ENCODE measurements around the gene C10orf143.

The C10orf143 gene

GRCh38 chr10:130079614-130080460 lies 30.8 kb downstream of the C10orf143 start:
- H3K4me3 ChIP-seq (ENCODE audit: low read depth, low read length), result no peak overlapping the region
- no peak for TF ChIP-seq CTCF (IDR thresholded peaks at IDR 0.05; ENCODE audit: borderline replicate concordance, insufficient read depth, low read depth, low read length)

GRCh38 chr10:130078120-130078519 lies 32.5 kb downstream of the C10orf143 start:
- no peak overlapping the region for H3K4me3 ChIP-seq (ENCODE audit: low read depth, low read length)
- TF ChIP-seq CTCF (IDR thresholded peaks at IDR 0.05; ENCODE audit: borderline replicate concordance, insufficient read depth, low read depth, low read length), result no peak

GRCh38 chr10:130076681-130077080 lies 33.9 kb downstream of the C10orf143 start:
- TF ChIP-seq CTCF (IDR thresholded peaks at IDR 0.05; ENCODE audit: borderline replicate concordance, insufficient read depth, low read depth, low read length), result no peak
- H3K4me3 ChIP-seq (ENCODE audit: low read depth, low read length), result no peak overlapping the region

GRCh38 chr10:130074639-130075038 lies 36.0 kb downstream of the C10orf143 start:
- no peak overlapping the region for H3K4me3 ChIP-seq (ENCODE audit: low read depth, low read length)
- TF ChIP-seq CTCF (IDR thresholded peaks at IDR 0.05; ENCODE audit: borderline replicate concordance, insufficient read depth, low read depth, low read length), result no peak

- TF ChIP-seq CTCF (IDR thresholded peaks at IDR 0.05; ENCODE audit: borderline replicate concordance, insufficient read depth, low read depth, low read length), result no peak
These were observed 36.7 kb downstream of the C10orf143 start for GRCh38 chr10:130073912-130074311.

GRCh38 chr10:130072247-130072646 lies 38.4 kb downstream of the C10orf143 start:
- no peak for TF ChIP-seq CTCF (IDR thresholded peaks at IDR 0.05; ENCODE audit: borderline replicate concordance, insufficient read depth, low read depth, low read length)

More at GRCh38 chr10:130073912-130074311, 36.7 kb downstream of the C10orf143 start:
- H3K4me3 ChIP-seq (ENCODE audit: low read depth, low read length), result no peak overlapping the region

GRCh38 chr10:130067893-130068292 lies 42.7 kb downstream of the C10orf143 start:
- TF ChIP-seq CTCF (IDR thresholded peaks at IDR 0.05; ENCODE audit: borderline replicate concordance, insufficient read depth, low read depth, low read length), result no peak

More at GRCh38 chr10:130072247-130072646, 38.4 kb downstream of the C10orf143 start:
- H3K4me3 ChIP-seq (ENCODE audit: low read depth, low read length), result no peak overlapping the region

More at GRCh38 chr10:130067893-130068292, 42.7 kb downstream of the C10orf143 start:
- no peak overlapping the region for H3K4me3 ChIP-seq (ENCODE audit: low read depth, low read length)
